HL-60/S4 (cell line): ENCODE data around the gene TSR3.

ENCODE experiments used
- in situ Hi-C: fragments of 300-500 bp; cut with MboI; formaldehyde crosslinking; loops from 2 replicates; pipeline ENCODE4 v1.14.3; 2022; ENCODE audit warnings: low sequenced_read_pairs

Gene TSR3

GRCh38 chr16:1351582-1352362, at the start of gene TSR3, which contains the start of gene GNPTG:
TSR3 (minus strand) TSS chr16:1351878; CDS start chr16:1351804, 74 bp downstream.
GNPTG (plus strand) TSS chr16:1351931; CDS start chr16:1351966, 35 bp downstream.
- in situ Hi-C loops, result no loop called here

DNA sequence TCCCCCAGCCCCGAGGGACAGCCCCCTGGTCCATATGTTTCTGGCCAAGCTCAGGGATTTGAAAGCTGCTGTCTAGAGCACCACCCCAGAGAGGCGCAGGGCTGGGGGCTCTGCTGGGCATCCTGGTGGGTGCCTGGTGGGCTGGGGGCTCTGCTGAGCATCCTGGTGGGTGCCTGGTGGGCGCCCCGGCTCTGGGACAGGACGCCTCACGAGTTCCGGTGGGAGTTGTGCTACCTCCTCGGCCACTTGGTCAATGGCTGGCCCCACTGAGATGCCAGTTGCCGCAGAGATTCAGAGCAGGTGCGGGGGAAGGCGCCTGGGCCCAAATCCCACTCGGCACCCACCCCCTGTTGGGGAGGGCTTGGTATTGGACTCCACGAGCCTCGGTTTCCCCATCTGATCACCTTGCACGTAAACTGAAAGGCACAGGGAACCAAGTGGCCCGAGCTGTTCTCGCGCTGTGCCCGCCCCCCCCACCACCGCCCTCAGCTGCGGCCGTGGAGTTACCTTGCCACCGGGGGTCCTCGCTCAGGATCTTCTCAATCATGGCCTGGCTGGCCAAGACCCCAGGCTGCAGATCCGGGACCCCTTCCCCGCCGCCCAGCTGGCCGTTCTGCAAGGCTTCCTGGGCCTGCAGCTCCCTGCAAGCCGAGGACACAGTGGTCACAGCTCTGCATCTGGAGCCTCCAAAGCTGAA, 49.5 kb upstream of the TSR3 start:
- in situ Hi-C loops, result no loop called here

DNA sequence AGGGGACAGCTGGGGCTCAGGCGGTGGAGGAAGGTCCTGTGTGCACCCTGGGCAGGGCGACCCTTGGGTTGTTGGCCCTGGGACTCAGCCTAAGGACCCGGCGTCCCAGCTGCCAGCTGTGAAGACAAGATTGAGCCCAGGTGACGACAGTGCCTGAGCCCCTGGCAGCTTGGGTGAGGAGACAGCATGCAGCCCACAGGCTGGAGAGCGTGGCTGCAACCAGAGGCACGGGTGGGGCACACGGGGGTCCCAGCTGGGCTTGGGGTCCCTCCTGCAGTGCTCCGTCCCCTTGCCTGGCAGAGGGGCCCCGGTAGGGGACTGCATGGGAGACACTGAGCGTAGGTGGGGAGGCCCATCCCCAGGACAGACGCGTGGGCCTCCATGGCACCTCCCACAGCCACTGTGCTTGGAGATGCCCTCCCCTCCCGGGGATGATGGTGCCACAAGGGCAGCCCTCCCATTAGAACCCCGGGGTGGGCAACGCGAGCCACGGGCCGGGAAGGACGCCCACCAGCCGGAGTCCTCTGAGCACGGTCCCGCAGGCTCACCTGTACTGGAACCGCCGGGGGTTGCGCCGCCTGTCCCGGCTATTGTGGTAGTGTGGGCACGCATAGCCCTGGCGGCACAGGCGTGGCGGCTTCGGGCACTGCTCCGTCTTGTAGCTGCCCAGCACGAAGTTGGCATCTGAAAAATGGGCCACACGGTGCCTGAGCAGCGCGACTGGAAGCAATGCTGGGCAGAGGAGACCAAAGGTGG, 47.3 kb upstream of the TSR3 start:
- in situ Hi-C loops, result no loop called here

DNA sequence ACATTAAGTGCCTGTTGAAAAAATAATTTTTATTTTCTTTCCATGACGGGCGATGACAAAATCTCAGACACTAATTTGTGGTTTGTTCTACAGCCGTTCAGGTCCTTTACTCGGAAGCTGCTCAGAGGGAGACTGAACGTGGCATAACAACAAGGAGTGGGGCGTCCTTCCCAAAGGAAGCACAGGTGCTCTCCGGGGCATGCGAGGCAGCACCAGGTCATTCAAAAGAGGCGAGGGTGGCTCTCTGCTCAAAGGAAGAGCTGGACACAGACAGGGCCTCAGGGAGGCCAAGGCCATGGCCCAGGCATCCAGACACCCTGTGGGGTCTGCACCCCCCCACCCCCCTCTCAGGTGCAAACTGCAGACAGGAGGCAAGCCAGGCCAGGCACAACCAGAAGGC, 46.7 kb upstream of the TSR3 start:
- in situ Hi-C loops, result no loop called here

DNA sequence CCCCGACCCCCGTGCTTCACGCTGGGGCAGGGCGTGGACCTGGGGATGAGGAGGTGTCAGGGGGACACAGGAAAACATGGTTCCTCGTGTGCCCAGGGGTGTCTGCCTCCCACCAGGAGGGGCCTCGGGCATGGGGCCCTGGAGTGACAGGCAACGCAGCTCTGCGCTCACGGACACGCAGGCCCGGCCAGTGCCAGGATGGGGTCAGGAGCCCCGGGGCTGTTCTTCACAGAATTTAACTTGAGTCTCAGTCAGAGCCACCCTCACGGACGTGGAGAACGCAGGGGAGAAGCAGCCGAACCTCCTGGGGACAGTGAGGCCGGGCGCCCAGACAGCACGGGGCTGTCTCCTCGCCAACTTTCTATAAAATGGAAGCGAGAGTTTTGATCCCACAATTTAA, 46.1 kb upstream of the TSR3 start:
- in situ Hi-C loops, result no loop called here

GRCh38 chr16:1395444-1396031, 43.9 kb upstream of the TSR3 start:
- in situ Hi-C loops, result no loop called here

DNA sequence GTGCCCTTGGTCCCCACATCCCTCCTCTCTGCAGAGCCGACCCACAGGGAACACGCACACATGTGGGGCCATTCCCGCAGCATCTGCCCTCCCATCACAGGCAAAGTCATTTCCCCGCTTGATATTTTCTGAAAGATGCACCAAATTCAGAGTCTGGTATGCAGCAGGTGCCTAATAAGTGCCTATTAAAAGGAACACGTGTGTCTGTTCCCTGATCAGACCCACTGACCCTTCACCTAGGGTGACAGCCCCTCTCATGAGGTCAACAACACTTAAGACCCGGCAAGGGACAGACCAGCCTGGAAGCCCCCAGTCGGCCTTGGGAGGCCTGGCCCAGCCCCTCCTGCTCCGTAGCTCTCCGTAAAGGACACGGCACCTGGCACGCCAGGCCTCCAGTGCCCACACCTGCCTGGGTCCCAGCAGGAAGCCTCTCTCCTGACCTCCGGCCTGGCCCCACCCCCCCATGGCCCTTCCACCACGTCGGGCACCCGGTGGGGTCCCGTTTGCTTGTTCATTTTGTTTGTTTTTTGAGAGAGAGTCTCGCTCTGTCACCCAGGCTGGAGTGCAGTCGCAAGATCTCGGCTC, 42.8 kb upstream of the TSR3 start:
- in situ Hi-C loops, result no loop called here

DNA sequence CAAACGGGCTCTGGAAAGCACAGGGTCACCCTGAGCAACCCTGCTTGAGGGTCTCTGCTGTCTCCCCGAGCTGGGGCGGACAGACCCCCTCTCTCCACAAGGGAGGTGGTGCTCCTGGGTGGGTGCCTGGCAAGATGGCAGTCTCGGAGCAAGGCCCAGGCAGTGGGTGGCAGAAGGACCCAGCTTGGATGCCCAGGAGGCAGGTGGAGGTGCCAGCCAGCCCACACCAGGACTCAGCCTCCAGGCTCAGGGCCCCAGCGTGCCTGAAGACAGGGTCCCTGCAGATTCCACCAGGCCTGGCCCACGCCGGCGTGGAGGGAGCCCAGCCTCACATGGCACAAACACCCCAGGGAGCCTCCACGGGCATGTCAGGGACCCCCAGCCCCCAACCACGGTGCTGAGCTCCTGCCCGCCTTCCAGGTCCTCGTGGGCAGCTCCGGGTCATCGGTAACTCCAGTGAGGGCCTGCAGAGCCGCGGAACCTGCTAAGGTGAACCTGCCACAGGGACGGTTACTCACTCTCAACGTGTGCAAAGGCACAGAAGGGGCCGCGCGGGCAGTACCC, 42.0 kb upstream of the TSR3 start:
- in situ Hi-C loops, result no loop called here

DNA sequence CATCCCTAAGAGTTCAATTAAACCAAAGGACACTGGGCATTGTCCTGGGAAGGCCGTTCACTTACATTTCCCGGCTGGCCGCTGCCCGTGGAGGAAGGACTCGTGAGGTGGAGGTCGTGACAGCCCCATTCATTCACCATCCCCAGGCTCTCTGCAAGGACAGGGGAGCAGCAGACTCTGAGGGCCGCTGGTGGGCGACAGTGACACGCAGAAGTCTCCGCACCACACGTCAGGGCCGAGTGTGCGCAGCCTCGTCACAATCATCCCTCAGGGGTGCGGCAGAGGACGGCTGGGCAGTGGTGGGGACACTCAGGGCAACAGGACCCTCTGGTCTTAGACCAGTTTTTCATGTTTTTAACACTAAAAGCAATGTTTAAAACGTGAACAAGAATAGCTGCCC, 41.1 kb upstream of the TSR3 start:
- in situ Hi-C loops, result no loop called here

DNA sequence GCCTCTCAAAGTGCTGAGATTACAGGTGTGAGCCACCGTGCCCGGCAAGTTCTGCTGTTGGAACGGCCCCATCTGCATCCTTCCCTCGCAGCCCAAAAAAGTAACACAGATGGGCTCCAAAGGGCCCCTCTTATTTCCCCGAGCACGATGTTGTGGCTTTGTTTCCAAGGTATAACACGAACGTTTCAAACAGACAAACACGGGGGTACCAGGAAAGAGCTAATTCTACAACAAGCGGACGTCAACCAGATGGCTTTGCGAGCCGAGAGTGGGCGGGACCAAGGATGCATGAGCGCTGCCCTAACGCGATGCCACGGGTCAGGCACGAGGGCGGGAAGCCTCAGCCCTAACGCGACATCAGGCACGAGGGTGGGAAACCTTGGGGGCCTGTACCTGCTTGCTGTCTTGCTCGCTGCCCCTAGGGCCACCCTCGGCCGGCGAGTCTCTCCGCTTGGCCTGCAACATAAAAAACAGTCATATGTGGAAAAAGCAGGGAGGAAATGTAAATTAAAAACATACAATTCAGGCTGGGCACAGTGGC, 38.6 kb upstream of the TSR3 start:
- in situ Hi-C loops, result no loop called here

GRCh38 chr16:1389762-1390161, 38.1 kb upstream of the TSR3 start:
- in situ Hi-C loops, result no loop called here

DNA sequence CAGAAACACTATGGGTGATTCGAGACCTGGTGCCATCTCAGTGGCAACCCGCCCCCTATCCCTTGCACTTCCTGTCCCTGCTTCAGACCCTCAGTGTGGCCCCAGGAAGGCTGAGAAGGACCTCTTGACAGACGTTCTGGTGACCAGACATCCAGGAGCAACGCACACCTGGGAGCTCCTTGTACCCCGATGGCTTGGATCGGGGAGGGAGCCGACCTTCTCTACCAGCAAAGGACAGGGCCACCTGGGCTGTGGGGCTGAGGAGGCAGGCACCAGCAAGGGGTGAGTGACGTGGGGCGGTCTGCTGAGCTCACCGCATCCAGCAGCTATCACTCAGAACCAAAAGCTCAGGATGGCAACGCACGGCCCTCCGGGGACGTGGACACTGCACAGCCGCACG, 35.7 kb upstream of the TSR3 start:
- in situ Hi-C loops, result no loop called here

DNA sequence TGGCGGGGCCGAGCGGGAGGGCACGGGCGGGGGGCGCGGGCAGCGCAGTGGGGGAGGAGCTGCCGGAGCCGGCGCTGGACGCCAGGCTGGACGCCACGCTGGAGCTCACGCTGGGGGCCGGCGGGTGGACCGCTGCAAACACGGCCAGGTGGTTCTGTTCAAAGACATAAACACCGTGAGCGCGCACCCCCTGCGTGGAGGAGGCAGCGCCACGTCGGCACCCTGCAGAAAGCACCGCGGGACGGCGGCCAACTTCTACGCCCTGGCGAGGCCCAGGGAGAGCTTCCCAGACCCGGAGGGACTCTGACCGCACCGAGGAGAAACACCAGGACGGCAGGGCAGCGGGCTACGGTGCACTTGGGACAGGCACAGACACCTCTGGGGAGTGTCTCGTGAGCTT, 33.6 kb upstream of the TSR3 start:
- in situ Hi-C loops, result no loop called here

DNA sequence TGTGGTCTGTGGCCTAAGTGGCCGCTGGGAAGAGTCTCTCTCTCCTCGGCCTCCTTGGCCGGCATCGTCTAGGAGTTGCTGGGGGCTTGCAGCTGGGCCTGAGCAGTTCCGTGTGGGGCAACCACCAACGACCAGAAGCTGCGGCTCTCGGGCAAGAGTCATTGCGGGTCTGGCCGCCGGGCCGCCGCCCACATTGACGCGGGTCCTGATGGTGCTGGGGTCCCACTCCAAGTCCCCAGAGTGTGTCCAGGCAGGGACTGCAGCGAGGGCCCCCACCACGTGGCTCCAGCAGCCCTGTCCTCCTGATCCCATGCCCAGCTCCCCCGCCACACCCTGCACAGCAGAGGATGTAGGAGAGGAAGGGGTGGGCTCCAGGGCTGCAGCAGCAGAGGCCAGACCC, 31.9 kb upstream of the TSR3 start:
- in situ Hi-C loops, result no loop called here

GRCh38 chr16:1381612-1382406, 30.1 kb upstream of the TSR3 start:
- in situ Hi-C loops, result no loop called here

DNA sequence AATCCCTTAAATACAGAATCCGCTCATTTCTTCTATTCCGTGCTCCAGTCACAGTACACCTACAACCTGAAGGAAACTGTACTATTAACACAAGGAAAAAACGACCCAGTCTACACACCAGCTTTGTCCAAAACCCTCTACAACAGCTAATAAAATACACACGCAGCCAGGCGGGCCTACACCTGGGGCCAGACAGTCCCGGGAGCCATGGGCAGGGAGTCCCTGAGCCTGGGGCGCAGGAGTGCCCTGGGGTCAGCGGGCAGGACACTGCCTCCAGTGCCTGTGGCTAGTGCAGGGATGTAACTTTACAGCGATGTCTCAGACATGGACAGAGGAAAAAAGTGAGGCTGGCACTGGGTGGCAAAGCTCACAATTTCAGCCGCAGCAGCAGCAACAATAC, 28.5 kb upstream of the TSR3 start:
- in situ Hi-C loops, result no loop called here

- in situ Hi-C loops, result no loop called here
Measured at GRCh38 chr16:1379304-1380076, 27.8 kb upstream of the TSR3 start.

- in situ Hi-C loops, result no loop called here
Measured at GRCh38 chr16:1378804-1379303, 27.2 kb upstream of the TSR3 start.
